H1 (cell line): Measurements from ENCODE around the gene FAM72A. TPM values are rescaled to one million over a fixed set of nuclear protein-coding genes. Genes with fewer than 3 reads are reported as not detected.

ENCODE experiments used
- polyA plus RNA-seq, 7 experiments: library from polyadenylated mRNA; depleted of rRNA in 3 of 7; stranded (reverse) in 5 of 7; unstranded in 2 of 7; fragments of >200 nt in 5 of 7; fragments of 200-250 nt in 2 of 7; gene quantifications; 1 replicate in 5 of 7; 2 replicates in 1 of 7; 4 replicates in 1 of 7; pipeline versions ENCODE4 v1.2.1 to v1.2.3, GENCODE V29; 2011 to 2013; ENCODE audit warnings: missing spikeins in 2 of 7, mixed read lengths in 2 of 7
- total RNA-seq: library from RNA; stranded (reverse); fragmentation: NEBNext Ultra II Directional; extraction: Animal tissue kit (Norgen Biotek cat#: 25700); gene quantifications from 2 replicates; pipeline ENCODE4 v1.2.1, GENCODE V29; 2021

Gene FAM72A
- total and polyA plus RNA-seq, 2 of the 8 experiments (the other 6 are each of a cell fraction or from before 2014, with no cell fraction given) = 10.7 to 23.0 TPM

Other genes with a start within 250 kb of the FAM72A start
- not detected in 2 replicates for gene RAB7B, start 199.4 kb downstream of the FAM72A start, total RNA-seq
- gene RAB7B, start 199.4 kb downstream of the FAM72A start, polyA plus RNA-seq (2011; rRNA removed) = 0.05 and 0.06 TPM in 2 replicates
- not detected in 2 replicates for gene CTSE, start 178.9 kb downstream of the FAM72A start, total RNA-seq
- gene CTSE, start 178.9 kb downstream of the FAM72A start, polyA plus RNA-seq (2011; rRNA removed) = 0.03 TPM in 1 of 2 replicates, not detected in the other
- gene RHEX, start 149.7 kb downstream of the FAM72A start, total RNA-seq = not detected in 2 replicates
- gene RHEX, start 149.7 kb downstream of the FAM72A start, polyA plus RNA-seq (2011; rRNA removed) = not detected in 2 replicates
- 0.42 and 0.50 TPM in 2 replicates for gene AVPR1B, start 85.5 kb downstream of the FAM72A start, total RNA-seq
- 0.29 and 0.44 TPM in 2 replicates for gene AVPR1B, start 85.5 kb downstream of the FAM72A start, polyA plus RNA-seq (2011; rRNA removed)
- gene SRGAP2, start 702 bp upstream of the FAM72A start, total RNA-seq = 51.2 and 54.0 TPM in 2 replicates
- gene SRGAP2, start 702 bp upstream of the FAM72A start, polyA plus RNA-seq (2011; rRNA removed) = 10.8 and 22.2 TPM in 2 replicates